Endothelial cell of umbilical vein (primary cell): Measurements from ENCODE around the gene STRIP2. TPM values are rescaled to one million over a fixed set of nuclear protein-coding genes. Genes with fewer than 3 reads are reported as not detected.

Experiments
- BruUV-seq: library from RNA; stranded (reverse); fragments of 400-500 nt; replicated peaks from 2 replicates; lab custom pipeline; 2021; lab: Mats Ljungman, UMichigan
- CTCF ChIA-PET: fragments of 300-600, 350-600 bp; sonication (Branson Sonifier 250); formaldehyde crosslinking; loops from one replicate; lab custom pipeline; 2021; ENCODE audit warnings: antibody characterized with exemption, inconsistent platforms; lab: Charles Lee
- POLR2A ChIA-PET: fragments of 300-600, 350-600 bp; sonication (Branson Sonifier 250); formaldehyde crosslinking; loops from one replicate; lab custom pipeline; 2021; ENCODE audit warnings: antibody characterized with exemption, inconsistent platforms; lab: Charles Lee
- DNase-seq: peaks from one replicate; pipeline ENCODE4 v3.0.0-alpha.2; 2011; ENCODE audit warnings: low read depth, low spot score
- FAIRE-seq: peaks from 2 replicates; lab custom pipeline; 2011; peaks lifted over from hg19 to GRCh38; lab: Jason Lieb, UNC
- H2AFZ ChIP-seq: 2 replicates; pipeline ENCODE4 v1.6.0; 2012; ENCODE audit warnings: low read depth, low read length, control low read depth, inconsistent platforms
- H3K27ac ChIP-seq: 2 replicates; pipeline ENCODE4 v1.5.1; 2011; ENCODE audit warnings: low read depth, mild to moderate bottlenecking, control low read depth, low read length, moderate library complexity; ENCODE audit not compliant: insufficient read depth
- H3K27me3 ChIP-seq, 2 experiments: 2 replicates each; pipeline versions ENCODE4 v1.6.0 to v1.6.1; 2011; ENCODE audit warnings: low read length in 2 of 2, mixed read lengths in 1 of 2; ENCODE audit not compliant: control insufficient read depth in 2 of 2, insufficient read depth in 2 of 2
- H3K36me3 ChIP-seq, 2 experiments: 2 replicates in 1 of 2; 3 replicates in 1 of 2; pipeline ENCODE4 v1.5.1; 2011; ENCODE audit warnings: low read length in 2 of 2, mild to moderate bottlenecking in 1 of 2, moderate library complexity in 1 of 2; ENCODE audit not compliant: control insufficient read depth in 2 of 2, insufficient read depth in 2 of 2; ENCODE audit errors: extremely low read depth in 1 of 2
- H3K4me1 ChIP-seq: 3 replicates; pipeline ENCODE4 v1.5.1; 2011; ENCODE audit warnings: mild to moderate bottlenecking, low read length; ENCODE audit not compliant: control insufficient read depth, insufficient read depth; ENCODE audit errors: extremely low read depth
- H3K4me2 ChIP-seq: 2 replicates; pipeline ENCODE4 v1.6.1; 2011; ENCODE audit warnings: low read length, control low read depth, mixed read lengths; ENCODE audit not compliant: insufficient read depth
- H3K4me3 ChIP-seq, 3 experiments: fragments of 200-600 bp in 1 of 3; sonication (generic), shearing (Covaris generic) in 1 of 3; replicated peaks in 1 of 3; 2 replicates each; pipeline ENCODE4 v1.5.1; 2011 to 2016; ENCODE audit warnings: control low read depth in 3 of 3, low read length in 3 of 3, mild to moderate bottlenecking in 2 of 3, inconsistent platforms in 1 of 3, low read depth in 1 of 3, moderate library complexity in 1 of 3; ENCODE audit not compliant: insufficient read depth in 1 of 3
- H3K79me2 ChIP-seq: 2 replicates; pipeline ENCODE4 v1.6.0; 2012; ENCODE audit warnings: low read length, inconsistent platforms; ENCODE audit not compliant: control insufficient read depth, insufficient read depth
- H3K9ac ChIP-seq: replicated peaks from 2 replicates; pipeline ENCODE3; 2011; ENCODE audit warnings: low read length, control low read depth; ENCODE audit not compliant: insufficient read depth; ENCODE audit errors: extremely low read depth
- H3K9me1 ChIP-seq: replicated peaks from 3 replicates; pipeline ENCODE4 v1.6.0; 2011; ENCODE audit warnings: mild to moderate bottlenecking, low read length; ENCODE audit not compliant: control insufficient read depth, insufficient read depth; ENCODE audit errors: extremely low read depth
- H3K9me3 ChIP-seq: replicated peaks from 2 replicates; pipeline ENCODE4 v1.5.1; 2012; ENCODE audit warnings: low read length, inconsistent platforms; ENCODE audit not compliant: control insufficient read depth, insufficient read depth
- H4K20me1 ChIP-seq: replicated peaks from 2 replicates; pipeline ENCODE3; 2011; ENCODE audit warnings: mild to moderate bottlenecking, low read length; ENCODE audit not compliant: control insufficient read depth, insufficient read depth; ENCODE audit errors: extremely low read depth
- CTCF ChIP-seq, 2 donors: IDR thresholded peaks; 1 replicate in 1 of 2; 2 replicates in 1 of 2; pipeline ENCODE4 v1.5.1; 2011; ENCODE audit warnings: low read length in 2 of 2, mild to moderate bottlenecking in 2 of 2, moderate library complexity in 2 of 2, control low read depth in 1 of 2, inconsistent platforms in 1 of 2, low read depth in 1 of 2; ENCODE audit not compliant: insufficient read depth in 1 of 2; ENCODE audit errors: extremely low read depth in 1 of 2
- EZH2 ChIP-seq: IDR thresholded peaks from 2 replicates; pipeline ENCODE4 v1.6.1; 2012; ENCODE audit warnings: borderline replicate concordance, low read depth, mild to moderate bottlenecking, moderate library complexity, low read length, inconsistent platforms; ENCODE audit not compliant: severe bottlenecking
- FOS ChIP-seq: IDR thresholded peaks from 2 replicates; pipeline ENCODE4 v1.6.1; 2011; ENCODE audit warnings: mild to moderate bottlenecking, low read length, moderate library complexity, borderline replicate concordance; ENCODE audit not compliant: insufficient read depth
- GATA2 ChIP-seq: IDR thresholded peaks from 2 replicates; pipeline ENCODE4 v1.7.0; 2011; ENCODE audit warnings: low read depth, mild to moderate bottlenecking, moderate library complexity, mixed read lengths, low read length; ENCODE audit not compliant: insufficient read length, insufficient read depth
- JUN ChIP-seq: IDR thresholded peaks from 2 replicates; pipeline ENCODE4 v1.6.1; 2011; ENCODE audit warnings: borderline replicate concordance, low read depth; ENCODE audit not compliant: insufficient read length, insufficient read depth
- MAX ChIP-seq: IDR thresholded peaks from 2 replicates; pipeline ENCODE4 v1.6.1; 2011; ENCODE audit not compliant: insufficient read depth, insufficient read length
- MYC ChIP-seq: IDR thresholded peaks from one replicate; pipeline ENCODE4 v1.6.1; 2011; ENCODE audit warnings: mild to moderate bottlenecking, low read depth, low read length
- POLR2A ChIP-seq: IDR thresholded peaks from 2 replicates; pipeline ENCODE4 v1.6.1; 2012; ENCODE audit warnings: low read depth, mild to moderate bottlenecking, control low read depth, low read length
- POLR2AphosphoS5 ChIP-seq: IDR thresholded peaks from 2 replicates; pipeline ENCODE4 v1.6.1; 2012; ENCODE audit warnings: low read depth, mild to moderate bottlenecking, control low read depth, low read length, moderate library complexity; ENCODE audit not compliant: insufficient read depth
- dilution Hi-C: fragments of 300-500 bp; cut with MboI; formaldehyde crosslinking; loops from one replicate; pipeline ENCODE4 v1.15.0; 2019; ENCODE audit warnings: low sequenced_read_pairs; ENCODE audit not compliant: extremely low pct_ligation_motif_present
- intact Hi-C: fragments of 100-400 bp; cut with micrococcal nuclease; formaldehyde crosslinking; loops from one replicate; pipeline ENCODE4 v1.10.0; 2022
- polyA plus RNA-seq, 4 experiments: library from polyadenylated mRNA; depleted of rRNA in 3 of 4; stranded (reverse) in 3 of 4; unstranded in 1 of 4; fragments of >200 nt; gene quantifications; 2 replicates each; pipeline versions ENCODE4 v1.2.1 to v1.2.3, GENCODE V29; 2011 to 2012; ENCODE audit warnings: missing spikeins in 1 of 4
- total RNA-seq: library from RNA; stranded (reverse); gene quantifications from 2 replicates; pipeline ENCODE4 v1.2.3, GENCODE V29; 2021

The STRIP2 gene
- total and polyA plus RNA-seq, 2 donors (not counting 3 experiments of a cell fraction or from before 2014, with no cell fraction given) = 3.4 to 10.0 TPM

DNA sequence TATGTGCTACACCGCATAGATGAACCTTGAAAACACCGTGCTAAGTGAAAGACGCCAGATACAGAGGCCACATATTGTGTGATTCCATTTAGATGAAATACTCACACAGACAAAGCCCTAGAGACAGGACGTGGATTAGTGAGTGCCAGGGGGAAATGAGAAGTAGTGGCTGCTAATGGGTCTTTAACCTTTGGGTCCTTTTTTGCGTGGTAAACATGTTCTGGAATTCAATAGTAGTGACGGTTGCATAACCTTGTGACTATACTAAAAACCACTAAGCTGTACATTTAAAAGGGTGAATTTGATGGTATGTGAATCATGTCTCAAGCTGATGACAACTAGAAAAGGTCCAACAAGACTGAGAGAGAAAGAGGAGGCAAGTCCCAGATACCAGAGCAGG, 83.7 kb downstream of the STRIP2 start:
- no peak for DNase-seq
- H3K9me1 ChIP-seq = no peaks in the 10 kb centered on the region
- FAIRE-seq = no peak
- H3K9ac ChIP-seq = no peak overlapping the region
- H3K36me3 ChIP-seq = no peaks in the 10 kb centered on the region
- ChIA-PET POLR2A (no interaction called here), CTCF (no interaction called here)
- no peaks in the 10 kb centered on the region for H3K79me2 ChIP-seq
- H3K4me1 ChIP-seq = no peaks in the 10 kb centered on the region
- BruUV-seq = no TSS peak
- no peak overlapping the region for H2AFZ ChIP-seq
- no peak overlapping the region for H3K27ac ChIP-seq
- peaks cover 2 to 3% of the 10 kb centered on the region in 2 experiments for H3K27me3 ChIP-seq
- no peak overlapping the region for H3K4me2 ChIP-seq
- intact Hi-C loops (no loop called here), dilution Hi-C loops (no loop called here)
- TF ChIP-seq MYC (no peak), GATA2 (no peak), CTCF (IDR thresholded peaks at IDR 0.05; ENCODE audit: extremely low read depth in 1 of 2, insufficient read depth in 1 of 2, low read depth in 1 of 2, low read length in 2 of 2) (no peak), MAX (no peak), EZH2 (no peak), FOS (no peak), POLR2AphosphoS5 (no peak), POLR2A (no peak), JUN (no peak)
- no peak overlapping the region for H3K4me3 ChIP-seq
- H4K20me1 ChIP-seq = no peaks in the 10 kb centered on the region
- H3K9me3 ChIP-seq = no peaks in the 10 kb centered on the region
